ENCODE results near the gene ISG15. TPM values are rescaled to one million over a fixed set of nuclear protein-coding genes. Genes with fewer than 3 reads are reported as not detected.

Gene ISG15
- 10 to 100 TPM; 49.4 to 81.1 (median 68.8) TPM for total RNA-seq
- 100 to 1,000 TPM in 2 of 3 donors, 10 to 100 TPM in 1; 78.7 to 357 (median 241) TPM for polyA plus RNA-seq

- 2 to 6% methylated on average over 30 of the region's 30 CpGs for WGBS, 2 donors
- peak within 1 kb of the TSS; percentile 54 to 70 (median 60) for H3K4me3 ChIP-seq
- DNase-seq, result peak; percentile 96
- peaks cover 0 to 23% (median 19%) of the 10 kb centered on the region in 4 donors for H3K4me1 ChIP-seq
- H3K27me3 ChIP-seq, result no peaks in the 10 kb centered on the region
- no peaks in the 10 kb centered on the region for H3K36me3 ChIP-seq
- no peaks in the 10 kb centered on the region for H3K9me3 ChIP-seq
- H3K27ac ChIP-seq, result peak within 1 kb of the TSS; percentile 87 to 95 (median 92)
- intact Hi-C loops (cut with DNase I), result no loop called here
- TF ChIP-seq EP300 (IDR thresholded peaks at IDR 0.05) (peak in 1 of 4 donors; percentile 56), POLR2A (IDR thresholded peaks at IDR 0.05) (peak; percentile 51 to 66), POLR2AphosphoS5 (IDR thresholded peaks at IDR 0.05) (peak; percentile 85 to 99 (median 90)), CTCF (IDR thresholded peaks at IDR 0.05) (no peak)
These were observed at the start of gene ISG15 for GRCh38 chr1:1013105-1013921. Gene ISG15 (plus strand): TSS chr1:1013497. CDS start chr1:1013574, 77 bp downstream.

- WGBS, 2 donors, result 92 to 93% methylated on average over 47 of the region's 47 CpGs
- no peak for TF ChIP-seq POLR2A (IDR thresholded peaks at IDR 0.05)
These were observed 49.4 kb upstream of the ISG15 start for GRCh38 chr1:963746-964525.

GRCh38 chr1:964691-965525, 48.4 kb upstream of the ISG15 start:
- WGBS, 2 donors, result 93 to 95% methylated on average over 40 to 44 of the region's 51 CpGs
- intact Hi-C loops (cut with DNase I), result no loop called here
- H3K4me1 ChIP-seq, result peaks cover 0 to 33% (median 25%) of the 10 kb centered on the region in 4 donors
- no peak overlapping the region for H3K4me3 ChIP-seq
- DNase-seq, result no peak
- no peak overlapping the region for H3K27ac ChIP-seq
- H3K9me3 ChIP-seq, result no peaks in the 10 kb centered on the region
- H3K27me3 ChIP-seq, result peaks cover 0 to 34% (median 18%) of the 10 kb centered on the region in 3 donors
- H3K36me3 ChIP-seq, result peaks cover 0 to 14% (median 0%) of the 10 kb centered on the region in 4 donors
- TF ChIP-seq EP300 (IDR thresholded peaks at IDR 0.05) (no peak), POLR2A (IDR thresholded peaks at IDR 0.05) (no peak), CTCF (IDR thresholded peaks at IDR 0.05) (no peak), POLR2AphosphoS5 (IDR thresholded peaks at IDR 0.05) (no peak)

More at GRCh38 chr1:963746-964525, 49.4 kb upstream of the ISG15 start:
- Histone ChIP-seq H3K36me3 (peaks cover 0 to 14% (median 0%) of the 10 kb centered on the region in 4 donors), H3K27me3 (peaks cover 0 to 26% (median 17%) of the 10 kb centered on the region in 3 donors), H3K4me1 (peaks cover 0 to 40% (median 32%) of the 10 kb centered on the region in 4 donors), H3K4me3 (no peak overlapping the region), H3K9me3 (no peaks in the 10 kb centered on the region), H3K27ac (no peak overlapping the region)
- DNase-seq, result no peak
- intact Hi-C loops (cut with DNase I), result no loop called here

GRCh38 chr1:965526-966134, 47.7 kb upstream of the ISG15 start:
- 78 to 83% methylated on average over 26 of the region's 26 CpGs for WGBS, 2 donors
- intact Hi-C loops (cut with DNase I), result no loop called here
- Histone ChIP-seq H3K4me1 (peaks cover 0 to 28% (median 22%) of the 10 kb centered on the region in 4 donors), H3K4me3 (peak overlapping the region in 1 of 4 donors; percentile 65), H3K9me3 (no peaks in the 10 kb centered on the region), H3K27ac (no peak overlapping the region), H3K27me3 (peaks cover 4 to 41% (median 25%) of the 10 kb centered on the region in 3 donors), H3K36me3 (peaks cover 0 to 14% (median 0%) of the 10 kb centered on the region in 4 donors)
- TF ChIP-seq CTCF (IDR thresholded peaks at IDR 0.05) (no peak), POLR2AphosphoS5 (IDR thresholded peaks at IDR 0.05) (no peak), EP300 (IDR thresholded peaks at IDR 0.05) (no peak), POLR2A (IDR thresholded peaks at IDR 0.05) (no peak)
- no peak for DNase-seq
